CD8-positive, alpha-beta memory T cell (primary cell): Measurements from ENCODE around the gene IL1RAPL1. TPM values are rescaled to one million over a fixed set of nuclear protein-coding genes. Genes with fewer than 3 reads are reported as not detected.

Source experiments
- CTCF ChIA-PET: fragments of 350-600 bp; sonication (Branson Sonifier 250); formaldehyde crosslinking; loops from one replicate; lab custom pipeline; 2021; ENCODE audit warnings: antibody characterized with exemption; lab: Charles Lee
- POLR2A ChIA-PET: fragments of 350-600 bp; sonication (Branson Sonifier 250); formaldehyde crosslinking; loops from one replicate; lab custom pipeline; 2021; ENCODE audit warnings: antibody characterized with exemption; lab: Charles Lee
- DNase-seq, 5 donors: peaks; one replicate each; pipeline versions ENCODE4 v3.0.0 to v3.0.0-alpha.2; 2020 to 2022; ENCODE audit warnings: mixed read lengths in 1 of 5
- H3K27ac ChIP-seq: one replicate; pipeline ENCODE4 v1.7.0; 2013; ENCODE audit warnings: low read depth, mild to moderate bottlenecking, low read length, moderate library complexity
- H3K27me3 ChIP-seq: 2 replicates; pipeline ENCODE4 v1.7.0; 2013; ENCODE audit warnings: low read length, mild to moderate bottlenecking; ENCODE audit not compliant: insufficient read depth, poor library complexity, severe bottlenecking
- H3K36me3 ChIP-seq: 2 replicates; pipeline ENCODE4 v1.7.0; 2013; ENCODE audit warnings: mild to moderate bottlenecking, low read length, moderate library complexity; ENCODE audit not compliant: insufficient read depth
- H3K4me1 ChIP-seq: 2 replicates; pipeline ENCODE4 v1.7.0; 2013; ENCODE audit warnings: mild to moderate bottlenecking, low read length, moderate library complexity; ENCODE audit not compliant: insufficient read depth
- H3K4me3 ChIP-seq: 2 replicates; pipeline ENCODE4 v1.7.0; 2013; ENCODE audit warnings: mild to moderate bottlenecking, low read length
- H3K9me3 ChIP-seq: 2 replicates; pipeline ENCODE4 v1.7.0; 2013; ENCODE audit warnings: mild to moderate bottlenecking, low read length
- H3K27ac Mint-ChIP-seq, 8 donors: one replicate each; pipeline ENCODE4 v1.8.0; 2020 to 2021; ENCODE audit warnings: mixed read lengths in 8 of 8, mild to moderate bottlenecking in 6 of 8, inconsistent platforms in 3 of 8, moderate library complexity in 3 of 8
- H3K27me3 Mint-ChIP-seq, 2 donors: one replicate each; pipeline ENCODE4 v1.8.0; 2020 to 2021; ENCODE audit warnings: mixed read lengths in 2 of 2, mild to moderate bottlenecking in 1 of 2, moderate library complexity in 1 of 2
- H3K36me3 Mint-ChIP-seq, 3 donors: one replicate each; pipeline ENCODE4 v1.8.0; 2020 to 2021; ENCODE audit warnings: mixed read lengths in 3 of 3, inconsistent platforms in 1 of 3, mild to moderate bottlenecking in 1 of 3
- H3K4me1 Mint-ChIP-seq, 3 donors: one replicate each; pipeline ENCODE4 v1.8.0; 2020 to 2021; ENCODE audit warnings: mixed read lengths in 3 of 3, inconsistent platforms in 1 of 3, mild to moderate bottlenecking in 1 of 3
- H3K4me3 Mint-ChIP-seq, 7 donors: one replicate each; pipeline ENCODE4 v1.8.0; 2020 to 2021; ENCODE audit warnings: mixed read lengths in 7 of 7, mild to moderate bottlenecking in 6 of 7, moderate library complexity in 4 of 7, inconsistent platforms in 2 of 7
- H3K9me3 Mint-ChIP-seq, 5 donors: one replicate each; pipeline ENCODE4 v1.8.0; 2020 to 2022; ENCODE audit warnings: mixed read lengths in 5 of 5, mild to moderate bottlenecking in 3 of 5, moderate library complexity in 2 of 5, inconsistent platforms in 1 of 5
- polyA plus RNA-seq: library from polyadenylated mRNA; unstranded; fragments of 300-500 nt; fragmentation: Illumina TruSeq; gene quantifications from one replicate; pipeline ENCODE4 v1.2.3, GENCODE V29; 2021
- total RNA-seq, 2 experiments: library from RNA; stranded (reverse); gene quantifications; one replicate each; pipeline ENCODE4 v1.2.3, GENCODE V29; 2021

Gene IL1RAPL1
- total and polyA plus RNA-seq, 3 experiments from 2014 or later: not detected

DNA sequence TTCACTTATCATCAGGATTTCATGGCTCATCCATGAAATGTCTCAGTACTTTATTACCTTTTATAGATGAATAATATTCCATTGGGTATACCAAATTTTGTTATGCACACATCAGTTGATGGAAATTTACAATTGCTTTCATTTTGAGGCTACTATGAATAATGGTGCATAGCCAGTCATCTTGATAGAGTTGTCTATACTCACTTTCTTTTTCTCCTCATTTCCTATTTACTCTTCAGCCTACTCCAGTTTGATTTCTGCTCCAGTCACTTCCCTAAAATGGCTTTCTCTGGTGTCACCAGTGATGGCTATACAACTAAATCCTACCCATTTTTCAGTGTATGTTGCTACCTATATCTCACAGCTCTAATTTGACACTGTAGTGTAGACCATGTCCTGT, 884.6 kb downstream of the IL1RAPL1 start:
- Histone ChIP-seq H3K4me1 (no peaks in the 10 kb centered on the region), H3K4me3 (no peak overlapping the region), H3K36me3 (no peaks in the 10 kb centered on the region), H3K27ac (no peak overlapping the region), H3K9me3 (no peaks in the 10 kb centered on the region), H3K27me3 (no peaks in the 10 kb centered on the region)
- no peaks in the 10 kb centered on the region for H3K27me3 Mint-ChIP-seq
- no peak overlapping the region for H3K4me3 Mint-ChIP-seq
- no peak overlapping the region for H3K27ac Mint-ChIP-seq
- ChIA-PET CTCF (no interaction called here), POLR2A (no interaction called here)
- peaks cover 0 to 1% (median 0%) of the 10 kb centered on the region in 5 donors for H3K9me3 Mint-ChIP-seq
- no peaks in the 10 kb centered on the region for H3K36me3 Mint-ChIP-seq
- no peaks in the 10 kb centered on the region for H3K4me1 Mint-ChIP-seq
- DNase-seq: no peak

DNA sequence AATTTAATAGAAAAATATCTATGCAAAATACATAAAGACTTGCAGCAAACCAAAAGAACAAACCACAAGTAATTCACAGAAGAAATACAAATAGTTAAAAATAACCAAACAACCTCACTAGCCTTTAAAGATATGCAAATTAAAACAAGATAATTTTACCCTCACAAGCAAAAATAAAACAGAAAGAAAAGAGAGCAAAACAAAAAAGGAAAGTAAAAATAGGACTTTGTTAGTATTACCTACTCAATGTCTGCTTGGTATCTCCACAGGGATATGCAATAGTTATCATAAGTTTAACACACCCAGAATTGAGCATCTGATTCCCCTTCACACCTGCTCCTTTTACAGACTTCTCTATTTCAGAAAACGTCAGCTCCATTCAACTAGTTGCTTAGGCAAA, 890.6 kb downstream of the IL1RAPL1 start:
- POLR2A ChIA-PET: no interaction called here
- H3K9me3 Mint-ChIP-seq: peaks cover 0 to 7% (median 3%) of the 10 kb centered on the region in 5 donors
- H3K36me3 ChIP-seq: no peaks in the 10 kb centered on the region
- no peaks in the 10 kb centered on the region for H3K4me1 ChIP-seq
- no peaks in the 10 kb centered on the region for H3K27me3 ChIP-seq
- CTCF ChIA-PET: no interaction called here
- no peak overlapping the region for H3K4me3 Mint-ChIP-seq
- no peaks in the 10 kb centered on the region for H3K36me3 Mint-ChIP-seq
- H3K4me1 Mint-ChIP-seq: no peaks in the 10 kb centered on the region
- no peaks in the 10 kb centered on the region for H3K9me3 ChIP-seq
- H3K27me3 Mint-ChIP-seq: peaks cover 0 to 2% of the 10 kb centered on the region in 2 donors
- no peak overlapping the region for H3K4me3 ChIP-seq
- no peak overlapping the region for H3K27ac ChIP-seq
- no peak for DNase-seq
- H3K27ac Mint-ChIP-seq: no peak overlapping the region

DNA sequence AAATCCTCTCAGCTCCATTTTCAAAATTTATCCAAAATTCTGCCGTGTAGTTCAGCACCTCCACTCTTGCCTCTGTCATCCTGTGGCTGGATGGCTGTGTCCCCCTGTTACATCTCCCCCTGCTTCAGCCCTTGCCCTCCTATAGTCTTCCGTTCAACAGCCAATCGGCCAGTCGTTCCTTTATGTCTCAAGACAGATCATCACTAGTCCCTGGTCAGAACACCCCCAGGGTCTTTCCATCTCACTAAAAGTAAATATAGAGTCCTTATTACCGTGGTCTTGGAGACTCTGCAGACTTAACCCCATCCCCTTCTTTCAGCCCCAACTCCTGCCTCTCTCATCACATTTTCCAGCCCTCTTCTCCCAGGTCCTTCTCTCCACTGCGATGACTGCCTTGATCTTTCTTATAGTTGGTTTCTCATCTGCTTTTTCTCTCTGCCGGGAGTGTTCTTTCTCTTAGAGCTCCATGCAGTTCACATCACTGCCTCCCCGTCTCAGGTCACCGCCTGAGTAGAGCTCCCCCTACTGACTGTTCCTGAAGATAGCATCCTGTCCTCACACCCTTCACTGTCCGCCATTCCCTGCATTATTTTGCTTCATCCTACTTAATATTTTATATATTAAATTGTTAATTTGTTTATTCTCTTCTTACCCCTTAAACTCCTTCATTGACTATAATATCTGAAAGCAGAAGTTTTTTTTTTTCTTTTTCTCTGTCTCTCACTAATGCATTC, 891.3 kb downstream of the IL1RAPL1 start:
- ChIA-PET CTCF (no interaction called here), POLR2A (no interaction called here)
- H3K9me3 ChIP-seq: no peaks in the 10 kb centered on the region
- H3K27me3 Mint-ChIP-seq: peaks cover 0 to 2% of the 10 kb centered on the region in 2 donors
- H3K36me3 ChIP-seq: no peaks in the 10 kb centered on the region
- H3K27ac Mint-ChIP-seq: peak overlapping the region in 1 of 8 donors; percentile 32
- no peaks in the 10 kb centered on the region for H3K4me1 ChIP-seq
- H3K4me1 Mint-ChIP-seq: no peaks in the 10 kb centered on the region
- H3K4me3 Mint-ChIP-seq: no peak overlapping the region
- H3K36me3 Mint-ChIP-seq: no peaks in the 10 kb centered on the region
- H3K4me3 ChIP-seq: no peak overlapping the region
- peaks cover 0 to 7% (median 3%) of the 10 kb centered on the region in 5 donors for H3K9me3 Mint-ChIP-seq
- H3K27me3 ChIP-seq: no peaks in the 10 kb centered on the region
- H3K27ac ChIP-seq: no peak overlapping the region
- no peak for DNase-seq

DNA sequence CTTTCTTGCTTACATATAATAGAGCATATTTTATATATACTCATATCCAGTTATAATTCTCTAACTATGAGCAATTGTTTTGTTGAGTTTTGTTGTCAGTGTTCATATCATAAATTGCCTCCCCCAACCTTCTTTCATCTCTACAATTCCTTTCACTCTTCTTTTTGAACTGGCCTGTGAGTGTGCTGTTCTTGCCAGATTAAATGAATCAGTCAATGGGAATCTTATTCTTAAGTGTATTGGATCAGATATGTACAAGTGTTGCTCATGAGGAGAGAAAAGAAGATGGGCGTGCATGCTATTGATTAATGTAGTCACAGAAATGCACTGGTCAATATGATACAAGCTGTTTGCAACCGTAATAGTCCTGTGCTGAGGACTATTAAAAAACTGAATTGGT, 900.0 kb downstream of the IL1RAPL1 start:
- no peaks in the 10 kb centered on the region for H3K27me3 ChIP-seq
- no peak overlapping the region for H3K27ac ChIP-seq
- no peak overlapping the region for H3K4me3 ChIP-seq
- DNase-seq: no peak
- no peaks in the 10 kb centered on the region for H3K36me3 ChIP-seq
- no peaks in the 10 kb centered on the region for H3K4me1 ChIP-seq
- ChIA-PET POLR2A (no interaction called here), CTCF (no interaction called here)
- Mint-ChIP-seq H3K9me3 (peaks cover 0 to 2% (median 0%) of the 10 kb centered on the region in 5 donors), H3K27ac (no peak overlapping the region), H3K4me3 (no peak overlapping the region), H3K36me3 (no peaks in the 10 kb centered on the region), H3K27me3 (no peaks in the 10 kb centered on the region), H3K4me1 (no peaks in the 10 kb centered on the region)
- H3K9me3 ChIP-seq: no peaks in the 10 kb centered on the region

DNA sequence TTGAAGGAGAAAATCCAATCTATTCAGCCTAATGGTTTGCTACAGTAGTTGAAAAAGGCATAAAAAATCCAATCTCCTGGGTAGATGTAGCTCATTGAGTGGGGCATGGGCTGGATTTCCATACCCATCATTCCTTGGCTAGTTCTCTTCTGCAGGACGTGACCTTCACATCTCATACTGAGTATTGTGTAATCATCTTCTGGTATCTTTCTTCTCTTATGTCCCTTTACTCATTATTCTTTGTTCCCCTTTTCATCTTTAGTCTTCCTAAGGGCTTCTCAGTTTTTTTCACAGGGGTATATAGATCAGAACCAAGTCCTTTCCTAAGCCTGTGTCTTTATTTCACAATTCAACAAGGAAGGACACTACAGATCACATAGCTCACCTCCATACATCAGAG, 900.5 kb downstream of the IL1RAPL1 start:
- no peak overlapping the region for H3K4me3 Mint-ChIP-seq
- Histone ChIP-seq H3K27ac (no peak overlapping the region), H3K36me3 (no peaks in the 10 kb centered on the region), H3K4me1 (no peaks in the 10 kb centered on the region), H3K9me3 (no peaks in the 10 kb centered on the region), H3K27me3 (no peaks in the 10 kb centered on the region), H3K4me3 (no peak overlapping the region)
- H3K4me1 Mint-ChIP-seq: no peaks in the 10 kb centered on the region
- H3K9me3 Mint-ChIP-seq: peaks cover 0 to 2% (median 0%) of the 10 kb centered on the region in 5 donors
- ChIA-PET POLR2A (no interaction called here), CTCF (no interaction called here)
- no peaks in the 10 kb centered on the region for H3K36me3 Mint-ChIP-seq
- DNase-seq: no peak
- no peaks in the 10 kb centered on the region for H3K27me3 Mint-ChIP-seq
- no peak overlapping the region for H3K27ac Mint-ChIP-seq

DNA sequence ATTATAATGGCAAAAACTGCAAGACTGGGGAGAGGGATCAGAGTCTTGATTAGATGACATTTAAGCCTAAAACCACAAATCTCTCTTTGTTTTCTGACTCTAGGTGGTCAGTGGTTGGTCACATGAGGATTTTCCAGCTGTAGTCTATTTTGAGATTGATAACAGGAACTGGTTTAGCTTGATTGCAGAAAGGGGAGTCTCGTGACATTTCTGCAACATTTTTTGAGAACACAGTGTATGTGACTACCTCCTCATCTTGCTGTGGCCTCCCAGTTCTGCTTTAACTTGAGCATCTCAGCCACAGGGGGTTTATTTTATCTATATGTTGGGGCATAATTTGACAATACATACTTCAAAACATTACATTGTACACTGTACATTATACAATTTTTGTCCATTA, 901.7 kb downstream of the IL1RAPL1 start:
- H3K27me3 Mint-ChIP-seq: no peaks in the 10 kb centered on the region
- H3K36me3 ChIP-seq: no peaks in the 10 kb centered on the region
- no peak overlapping the region for H3K27ac Mint-ChIP-seq
- POLR2A ChIA-PET: no interaction called here
- no peaks in the 10 kb centered on the region for H3K27me3 ChIP-seq
- CTCF ChIA-PET: interaction anchor here (0.6 kb wide), 1 partner anchor 1848 kb away, joined by 3 read pairs; no protein-coding TSS in a partner anchor
- H3K4me3 ChIP-seq: no peak overlapping the region
- H3K9me3 ChIP-seq: no peaks in the 10 kb centered on the region
- no peaks in the 10 kb centered on the region for H3K4me1 ChIP-seq
- no peak overlapping the region for H3K27ac ChIP-seq
- no peaks in the 10 kb centered on the region for H3K36me3 Mint-ChIP-seq
- H3K4me1 Mint-ChIP-seq: no peaks in the 10 kb centered on the region
- peaks cover 0 to 2% (median 0%) of the 10 kb centered on the region in 5 donors for H3K9me3 Mint-ChIP-seq
- no peak for DNase-seq
- no peak overlapping the region for H3K4me3 Mint-ChIP-seq

DNA sequence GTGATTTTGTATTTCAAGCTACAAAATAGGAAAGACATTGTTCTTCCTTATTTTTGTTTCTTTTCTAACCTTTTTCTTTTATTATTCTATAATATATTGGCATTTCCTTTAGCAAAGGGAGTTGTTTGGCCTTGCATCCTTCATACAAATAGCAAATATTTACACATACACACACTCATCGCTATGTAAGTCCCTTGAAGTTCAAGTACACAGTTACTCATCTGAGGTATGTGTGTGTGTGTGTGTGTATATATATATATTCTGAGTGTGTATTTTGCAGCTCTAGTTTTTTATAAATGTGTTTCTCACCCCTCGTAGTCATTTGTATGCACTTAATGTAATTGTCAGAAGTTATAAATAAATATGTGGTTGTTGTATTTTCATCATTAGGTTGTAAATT, 903.4 kb downstream of the IL1RAPL1 start:
- no peaks in the 10 kb centered on the region for H3K36me3 Mint-ChIP-seq
- no peak for DNase-seq
- no peaks in the 10 kb centered on the region for H3K9me3 ChIP-seq
- no peaks in the 10 kb centered on the region for H3K27me3 Mint-ChIP-seq
- no peaks in the 10 kb centered on the region for H3K36me3 ChIP-seq
- peaks cover 0 to 4% (median 0%) of the 10 kb centered on the region in 5 donors for H3K9me3 Mint-ChIP-seq
- no peaks in the 10 kb centered on the region for H3K4me1 ChIP-seq
- no peak overlapping the region for H3K4me3 ChIP-seq
- CTCF ChIA-PET: no interaction called here
- H3K27ac Mint-ChIP-seq: no peak overlapping the region
- no peaks in the 10 kb centered on the region for H3K4me1 Mint-ChIP-seq
- H3K4me3 Mint-ChIP-seq: no peak overlapping the region
- no peaks in the 10 kb centered on the region for H3K27me3 ChIP-seq
- no peak overlapping the region for H3K27ac ChIP-seq
- POLR2A ChIA-PET: no interaction called here

DNA sequence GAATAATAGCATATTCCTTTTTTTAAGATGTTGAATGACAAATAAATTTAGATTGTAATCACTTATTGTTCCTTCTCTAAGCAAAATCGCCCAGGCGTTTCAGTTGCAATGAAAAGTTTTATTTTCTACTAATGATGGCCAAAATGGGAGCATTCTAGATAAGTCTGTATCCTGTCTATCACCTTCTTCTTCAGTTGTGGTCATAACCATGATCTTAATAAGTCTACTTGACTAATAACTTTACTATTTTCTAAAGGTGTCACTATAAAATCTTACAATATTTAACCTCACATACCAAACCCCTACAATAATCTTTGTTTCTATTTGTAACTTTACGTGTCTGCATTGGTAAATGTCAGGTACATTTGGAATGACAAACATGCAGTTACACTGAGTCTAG, 904.4 kb downstream of the IL1RAPL1 start:
- CTCF ChIA-PET: no interaction called here
- H3K9me3 Mint-ChIP-seq: peaks cover 0 to 4% (median 0%) of the 10 kb centered on the region in 5 donors
- no peak for DNase-seq
- Histone ChIP-seq H3K4me1 (no peaks in the 10 kb centered on the region), H3K27ac (no peak overlapping the region), H3K4me3 (no peak overlapping the region), H3K27me3 (no peaks in the 10 kb centered on the region), H3K9me3 (no peaks in the 10 kb centered on the region), H3K36me3 (no peaks in the 10 kb centered on the region)
- H3K27ac Mint-ChIP-seq: no peak overlapping the region
- H3K4me3 Mint-ChIP-seq: no peak overlapping the region
- POLR2A ChIA-PET: no interaction called here
- no peaks in the 10 kb centered on the region for H3K36me3 Mint-ChIP-seq
- H3K27me3 Mint-ChIP-seq: peaks cover 0 to 1% of the 10 kb centered on the region in 2 donors
- H3K4me1 Mint-ChIP-seq: no peaks in the 10 kb centered on the region
